Measurements from ENCODE around the gene PTPN7.

The PTPN7 gene

DNA sequence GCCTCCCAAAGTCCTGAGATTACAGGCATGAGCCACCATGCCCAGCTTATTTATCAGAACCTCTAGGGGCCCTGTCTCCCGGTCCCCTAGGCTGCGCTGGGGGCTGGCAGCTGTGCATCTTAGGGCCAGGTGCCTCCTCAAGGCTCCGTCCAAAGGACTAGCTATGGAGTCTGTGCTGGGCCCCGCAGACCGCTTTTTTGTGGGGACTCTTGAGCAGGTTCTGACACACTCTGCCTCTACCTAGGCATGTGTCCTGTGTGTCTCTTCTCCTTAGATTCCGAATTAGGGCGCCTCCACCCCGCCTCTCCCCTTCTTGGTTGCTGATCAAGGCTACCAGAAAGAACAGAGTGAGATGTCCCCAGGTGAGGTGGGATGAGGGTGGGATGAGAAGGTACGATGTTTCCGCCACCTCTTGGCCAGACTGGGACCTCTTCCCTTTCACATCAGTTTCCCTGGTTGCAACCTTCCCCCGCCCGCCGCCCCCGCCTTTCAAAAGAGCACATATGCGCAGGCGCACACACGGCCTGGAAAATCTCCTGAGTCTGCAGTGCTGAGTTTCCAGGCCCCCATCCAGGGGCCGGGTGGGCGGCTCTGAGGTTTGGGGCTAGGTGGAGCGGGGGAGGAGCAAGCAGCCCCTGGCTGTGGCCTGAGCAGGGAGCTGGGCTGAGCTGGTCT, 5.0 kb upstream of the PTPN7 start:
- DNase-seq, result no peak

DNA sequence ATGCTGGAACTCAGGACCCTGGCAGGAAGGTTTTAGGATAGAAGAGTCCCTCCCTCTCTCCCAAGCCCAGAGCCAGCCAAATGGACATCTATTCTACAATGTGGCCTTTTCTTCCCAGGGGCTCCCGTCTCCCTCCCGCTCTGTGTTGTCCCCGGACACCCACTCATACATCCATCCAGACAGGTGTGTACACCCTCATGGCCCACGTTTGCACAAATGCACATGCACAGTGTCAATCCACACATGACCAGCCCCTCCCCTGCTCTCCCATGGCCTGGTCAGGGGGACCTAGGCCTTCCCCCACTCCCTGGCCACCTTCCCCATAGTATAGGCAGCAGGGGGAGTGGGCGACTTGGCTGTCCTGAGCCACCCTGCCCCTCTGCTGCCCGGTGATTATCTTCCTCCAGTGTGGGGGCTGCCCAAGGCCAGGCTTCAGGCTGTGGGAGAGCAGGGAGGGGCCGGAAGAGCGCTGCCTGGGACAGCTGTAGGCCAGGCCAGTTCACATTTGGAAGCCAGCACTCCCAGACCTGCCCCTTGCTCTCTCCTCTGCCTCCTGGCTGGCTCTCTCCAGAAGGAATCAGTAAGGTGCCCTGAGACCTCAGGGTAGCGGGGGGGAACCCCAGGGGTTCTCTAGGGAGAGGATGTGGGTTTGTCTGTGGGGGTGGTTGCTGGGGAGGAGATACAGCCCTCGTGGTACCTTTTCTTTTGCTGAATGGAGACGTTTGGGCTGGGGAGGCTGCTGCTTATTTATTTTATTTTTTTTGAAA, 4.1 kb upstream of the PTPN7 start:
- no peak for DNase-seq

DNA sequence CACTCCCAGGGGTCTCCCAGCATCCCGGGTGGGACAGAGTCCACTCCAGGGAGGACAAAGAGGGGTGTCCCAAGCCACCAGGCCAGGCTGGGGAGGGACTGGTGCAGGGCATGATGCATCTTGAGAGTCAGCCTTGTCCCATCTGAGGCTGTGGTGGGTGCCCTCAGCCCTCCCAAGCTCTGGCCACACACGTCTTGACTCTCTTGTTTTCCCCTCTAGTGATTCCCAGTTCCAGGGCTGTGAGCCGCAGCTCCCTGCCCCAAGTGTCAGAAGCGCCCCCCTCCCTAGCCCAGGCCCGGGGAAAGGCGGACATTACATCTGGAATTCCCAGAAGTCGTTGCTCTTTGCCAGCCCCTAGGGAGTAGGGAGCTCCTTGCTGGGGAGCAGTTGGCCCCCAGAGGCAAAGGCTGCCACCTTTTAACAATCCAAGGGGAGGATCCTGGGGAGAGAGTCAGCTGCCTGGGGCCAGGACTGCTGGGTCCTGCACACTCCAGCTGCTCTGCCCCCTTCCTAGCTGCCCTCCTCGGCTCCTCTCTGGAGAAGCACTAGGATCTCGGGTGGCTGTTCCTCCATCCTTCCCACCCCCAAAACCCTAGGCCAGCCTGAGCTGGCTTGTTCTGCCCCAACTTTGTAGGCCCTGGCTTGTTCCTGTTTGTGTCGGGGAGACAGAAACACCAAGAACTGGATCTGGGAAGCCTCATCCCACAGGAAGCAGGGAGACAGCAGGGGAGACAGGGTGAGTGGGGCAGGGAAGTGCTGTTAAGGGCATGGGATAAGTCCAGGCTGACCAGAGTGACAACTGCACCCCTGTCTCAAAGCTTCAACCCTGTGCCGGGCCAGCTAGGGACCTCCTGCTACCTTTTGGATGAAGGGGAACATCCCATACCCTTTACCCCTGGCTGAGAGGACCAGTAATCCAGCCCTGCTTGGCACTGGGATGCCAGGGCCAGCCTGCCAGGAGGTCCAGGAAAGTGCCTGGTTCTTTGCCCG, 3.2 kb upstream of the PTPN7 start:
- DNase-seq, result no peak

DNA sequence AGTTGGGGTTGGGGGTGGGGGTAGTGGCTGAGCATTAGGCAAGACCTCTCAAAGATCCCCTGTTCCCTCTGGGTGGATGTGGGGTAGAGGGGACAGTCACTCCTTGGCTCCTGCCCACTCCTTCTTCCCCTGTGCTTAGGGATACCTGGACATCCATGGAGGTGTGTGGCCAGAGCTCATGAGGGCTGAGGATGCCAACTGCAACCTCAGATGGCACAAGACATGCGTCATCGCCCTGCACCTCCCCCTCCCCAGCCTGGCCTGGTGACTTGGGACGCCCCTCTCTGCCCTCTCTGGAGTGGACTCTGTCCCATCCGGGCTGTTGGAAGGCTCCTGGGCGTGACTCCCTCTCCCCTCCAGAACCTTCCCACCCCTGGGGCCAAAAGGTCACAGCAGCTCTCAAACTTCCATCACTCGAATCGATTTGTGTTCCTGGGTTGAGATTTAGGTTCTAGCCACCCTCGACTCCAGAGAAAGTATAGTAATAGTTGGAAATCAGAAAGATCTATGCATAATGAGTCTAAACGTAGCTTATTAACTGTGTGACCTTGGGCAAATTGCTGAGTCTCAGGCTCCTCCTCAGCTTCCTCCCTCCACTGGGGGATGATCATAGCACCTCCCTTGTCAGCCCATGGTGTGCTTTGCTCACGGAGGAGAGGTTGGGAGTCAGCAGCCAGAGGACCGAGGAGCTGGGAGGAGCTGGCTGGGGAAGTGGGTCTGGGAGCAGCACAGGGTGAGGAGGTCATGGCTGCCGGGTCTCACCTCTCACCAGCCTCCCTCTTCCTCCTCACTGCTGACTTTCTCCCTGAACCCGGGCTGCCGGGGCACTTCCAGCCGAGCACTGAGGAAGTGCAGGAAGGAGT, 2.2 kb upstream of the PTPN7 start:
- DNase-seq, result no peak

DNA sequence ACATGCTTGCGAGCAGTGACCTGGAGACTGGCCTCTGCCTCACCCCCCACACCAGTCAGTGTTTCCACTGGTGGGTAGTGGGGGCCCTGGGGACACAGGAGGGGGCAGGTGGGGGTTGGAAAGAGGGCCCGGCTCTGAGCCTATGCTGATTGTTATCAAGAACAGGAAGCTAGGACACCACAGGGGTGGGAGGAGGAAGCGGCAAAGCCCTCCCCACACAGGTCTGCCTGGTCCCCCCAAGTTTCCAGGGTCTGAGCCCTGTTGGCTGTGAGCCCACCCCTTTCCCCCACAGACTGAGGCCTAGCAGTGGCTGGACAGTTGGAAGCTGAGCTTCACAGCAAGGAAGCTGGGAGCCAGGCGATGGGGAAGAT, 1.6 kb upstream of the PTPN7 start:
- DNase-seq, result no peak

DNA sequence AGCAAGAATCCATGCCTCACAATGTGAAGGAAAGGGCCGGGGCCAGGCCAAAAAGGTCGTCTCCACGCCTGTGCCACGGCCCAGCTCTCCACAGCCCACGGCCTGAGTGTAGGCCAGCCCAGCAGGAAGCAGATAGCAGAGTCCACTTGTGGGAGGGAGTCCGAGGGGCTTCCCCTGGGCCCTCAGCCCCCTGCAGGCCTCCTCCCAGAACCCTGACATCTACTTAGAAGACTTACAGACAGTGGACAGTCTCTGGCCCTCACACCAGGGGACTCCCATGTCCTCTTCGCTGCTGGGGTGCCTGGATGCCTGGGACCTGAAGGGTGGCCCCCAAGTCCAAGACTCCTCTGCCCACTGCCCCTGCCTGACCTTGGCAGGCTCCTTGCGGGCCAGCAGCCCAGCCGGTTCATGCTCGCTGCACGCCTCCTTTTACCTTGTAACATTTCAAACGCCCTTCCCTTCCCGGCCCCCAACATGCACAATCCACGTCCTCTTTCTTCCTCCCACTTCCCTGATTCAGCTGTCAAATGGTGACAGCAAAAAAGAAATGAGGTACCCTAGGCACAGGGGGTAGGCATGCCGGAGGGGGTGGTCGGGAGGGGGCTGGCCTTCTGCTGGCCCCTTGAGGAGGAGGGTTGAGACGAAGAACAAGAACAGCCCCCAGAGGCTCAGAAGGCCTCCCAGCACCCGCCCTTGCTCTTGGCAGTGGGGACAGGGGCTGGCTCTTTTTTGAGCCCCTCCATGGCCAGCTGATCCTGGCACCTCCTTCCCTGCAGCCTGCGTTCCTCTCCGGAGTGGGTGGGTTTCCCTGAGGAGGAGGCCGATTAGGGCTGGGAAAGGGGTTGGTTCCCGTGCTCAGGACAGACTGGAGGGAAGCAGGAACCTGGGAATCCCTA, 997 bp upstream of the PTPN7 start:
- no peak for DNase-seq

DNA sequence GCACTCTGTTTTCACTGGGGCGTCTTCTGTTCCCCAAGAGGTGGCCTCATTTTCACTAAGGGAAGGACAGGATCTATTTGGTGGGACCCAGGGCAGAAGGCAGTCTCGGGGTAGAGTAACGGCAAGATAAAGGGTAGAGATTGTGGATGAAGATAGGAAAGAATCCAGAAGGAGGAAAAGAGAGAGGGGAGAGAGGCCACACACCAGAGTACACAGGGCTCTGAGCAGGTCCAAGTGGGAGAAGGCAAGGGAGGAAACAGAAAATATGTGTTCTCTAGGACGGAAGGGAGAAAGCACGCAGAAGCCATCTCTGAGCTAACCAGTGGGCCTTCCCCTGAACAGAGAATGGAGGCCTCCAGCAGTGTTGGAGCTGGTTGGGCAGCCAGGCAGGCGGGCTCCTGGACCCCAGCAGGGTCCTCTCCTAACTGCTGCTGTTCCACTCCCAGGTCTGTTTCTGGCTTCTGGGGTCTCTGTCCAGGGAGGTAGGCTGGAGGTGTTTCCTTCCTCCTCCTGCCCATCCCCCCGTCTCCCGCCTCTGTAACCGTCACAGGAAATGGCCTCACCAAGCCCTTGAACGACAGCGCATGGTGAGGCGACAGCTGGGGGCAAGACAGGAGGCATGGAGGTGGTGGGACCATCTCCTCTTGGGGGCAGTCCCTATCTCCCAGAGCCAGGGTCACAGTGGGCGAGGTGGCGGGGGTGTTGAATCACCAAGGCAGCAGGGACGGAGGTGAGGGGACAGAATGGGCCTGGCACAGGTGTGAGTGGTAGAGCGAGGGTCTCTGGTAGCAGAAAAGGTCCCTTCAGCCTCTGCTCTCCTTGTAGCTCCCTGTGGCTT, 649 bp downstream of the PTPN7 start:
- no peak for DNase-seq

DNA sequence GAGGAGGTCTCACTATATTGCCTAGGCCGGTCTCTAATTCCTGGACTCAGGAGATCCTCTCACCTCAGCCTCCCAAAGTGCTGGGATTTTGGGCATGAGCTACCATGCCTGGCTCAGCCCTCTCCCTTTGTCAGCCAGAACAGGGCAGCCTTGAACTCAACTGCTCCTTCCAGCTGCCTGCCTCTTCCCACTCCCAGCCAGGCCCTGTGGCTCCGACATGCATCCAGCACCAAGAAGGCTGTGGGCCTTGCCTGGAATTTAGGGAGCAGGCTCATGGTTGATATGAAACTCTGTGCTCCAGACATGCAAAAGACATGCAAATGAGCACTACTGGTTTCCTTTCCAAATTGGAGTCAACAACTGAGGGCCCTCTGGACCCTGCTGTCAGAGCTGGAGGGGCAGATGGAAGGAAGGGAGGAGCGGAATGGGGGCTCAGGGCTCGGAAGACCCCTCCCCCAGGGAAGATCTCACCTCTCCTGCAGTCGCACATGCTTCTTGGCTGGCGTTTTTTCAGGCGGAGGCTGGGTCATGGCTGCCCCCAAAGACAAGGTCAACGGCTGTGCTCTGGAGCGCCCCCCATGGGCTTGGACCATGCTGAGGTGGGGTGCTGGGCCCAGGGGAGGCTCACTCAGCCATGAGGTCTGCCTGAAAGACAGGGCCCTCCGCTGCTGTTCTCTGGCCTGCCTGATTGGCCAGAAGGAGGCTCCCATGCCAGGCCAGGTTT, 1.4 kb downstream of the PTPN7 start:
- DNase-seq, result no peak

DNA sequence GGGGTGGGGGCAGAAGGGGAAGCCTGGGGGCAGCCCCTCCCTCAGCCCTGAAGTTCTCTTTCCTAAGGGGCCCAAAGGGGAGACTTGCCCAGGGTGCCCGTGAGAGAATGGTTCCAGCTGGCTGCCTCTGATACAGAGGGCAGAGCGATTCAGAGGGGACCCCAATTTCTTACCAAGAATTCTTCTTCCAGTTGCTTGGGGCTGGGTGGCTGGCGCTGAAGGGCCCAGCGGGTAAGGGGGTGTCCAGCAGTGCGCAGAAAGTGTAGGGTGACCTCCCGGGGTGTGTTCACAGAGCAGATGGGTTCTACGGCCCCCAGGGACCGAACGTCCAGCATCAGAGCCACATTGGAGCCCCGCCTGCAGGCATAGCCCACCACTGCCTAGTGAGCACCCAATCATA, 2.5 kb downstream of the PTPN7 start:
- DNase-seq, result no peak

DNA sequence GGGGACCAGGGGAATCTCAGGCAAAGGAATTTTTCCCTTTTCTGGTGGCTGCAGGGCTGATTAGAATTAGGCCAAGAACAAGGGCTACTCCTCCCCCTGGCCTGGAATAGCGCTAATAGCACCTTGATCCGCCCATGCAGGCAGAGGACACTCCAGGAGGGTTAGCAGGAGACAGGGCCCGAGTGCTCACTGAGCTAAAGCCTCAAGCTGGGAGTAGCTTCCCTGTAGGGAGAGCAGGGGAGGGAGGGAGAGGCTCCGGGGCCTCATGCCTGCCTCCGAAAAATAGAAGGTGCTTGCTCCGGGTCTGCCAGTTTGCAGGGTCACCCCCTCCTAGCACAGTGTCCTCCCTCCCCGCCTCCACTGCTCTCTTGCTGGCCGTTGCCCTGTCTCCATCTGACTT, 3.8 kb downstream of the PTPN7 start:
- no peak for DNase-seq

DNA sequence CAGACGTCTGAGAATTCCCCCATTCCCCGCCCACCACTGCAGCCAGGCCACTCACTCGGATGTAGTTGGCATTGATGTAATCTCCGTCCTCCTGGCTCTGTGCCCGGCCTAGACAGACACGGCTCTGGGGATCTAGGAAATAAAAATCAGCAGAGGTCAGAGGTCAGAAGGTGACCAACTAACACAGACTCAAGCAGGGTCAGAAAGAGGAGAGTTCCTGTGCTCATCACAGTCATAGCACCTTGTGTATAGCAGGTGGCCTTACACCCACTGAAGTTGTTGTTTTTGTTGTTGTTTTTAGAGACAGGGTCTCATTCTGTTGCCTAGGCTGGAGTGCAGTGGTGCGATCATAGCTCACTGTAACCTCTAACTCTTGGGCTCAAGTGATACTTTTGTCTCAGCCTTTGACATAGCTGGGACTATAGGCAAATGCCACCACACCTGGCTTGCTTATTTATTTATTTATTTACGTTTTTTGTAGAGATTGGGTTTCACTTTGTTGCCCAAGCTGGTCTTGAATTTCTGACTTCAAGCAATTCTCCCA, 4.9 kb downstream of the PTPN7 start:
- no peak for DNase-seq

DNA sequence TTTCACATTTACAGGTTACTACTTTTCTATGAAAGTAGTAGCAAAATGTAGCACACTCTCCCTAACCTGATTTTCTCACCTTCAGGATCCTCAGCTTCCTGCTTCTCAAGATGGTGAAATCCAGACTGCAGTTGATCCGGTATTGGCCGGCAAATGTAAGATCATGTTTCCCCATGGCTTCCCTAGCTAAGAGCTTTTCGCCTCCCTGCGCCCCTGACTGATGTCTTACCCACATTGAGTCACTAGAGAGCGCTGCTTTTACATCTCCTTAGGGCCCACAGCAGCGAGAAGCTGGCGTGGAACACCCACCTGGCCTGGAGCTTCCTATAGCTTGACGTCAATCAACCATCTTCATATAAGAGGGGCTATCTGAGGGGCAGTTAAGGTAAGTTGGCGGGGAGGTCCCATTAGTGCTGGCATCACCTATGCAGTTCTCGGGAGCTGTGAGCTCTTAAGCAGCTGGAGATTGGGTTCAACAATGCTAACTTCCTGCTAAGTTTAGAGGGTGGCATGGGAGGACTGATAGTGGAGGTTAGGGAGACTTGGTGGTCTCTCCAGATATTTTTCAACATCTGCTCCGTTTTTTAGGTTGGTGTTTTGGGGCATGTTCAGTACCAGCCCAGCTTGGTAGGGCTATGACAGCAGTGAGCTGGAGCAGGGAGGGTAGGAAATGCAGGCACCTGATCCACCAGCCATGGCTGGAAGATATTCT, 5.5 kb downstream of the PTPN7 start:
- DNase-seq, result no peak

DNA sequence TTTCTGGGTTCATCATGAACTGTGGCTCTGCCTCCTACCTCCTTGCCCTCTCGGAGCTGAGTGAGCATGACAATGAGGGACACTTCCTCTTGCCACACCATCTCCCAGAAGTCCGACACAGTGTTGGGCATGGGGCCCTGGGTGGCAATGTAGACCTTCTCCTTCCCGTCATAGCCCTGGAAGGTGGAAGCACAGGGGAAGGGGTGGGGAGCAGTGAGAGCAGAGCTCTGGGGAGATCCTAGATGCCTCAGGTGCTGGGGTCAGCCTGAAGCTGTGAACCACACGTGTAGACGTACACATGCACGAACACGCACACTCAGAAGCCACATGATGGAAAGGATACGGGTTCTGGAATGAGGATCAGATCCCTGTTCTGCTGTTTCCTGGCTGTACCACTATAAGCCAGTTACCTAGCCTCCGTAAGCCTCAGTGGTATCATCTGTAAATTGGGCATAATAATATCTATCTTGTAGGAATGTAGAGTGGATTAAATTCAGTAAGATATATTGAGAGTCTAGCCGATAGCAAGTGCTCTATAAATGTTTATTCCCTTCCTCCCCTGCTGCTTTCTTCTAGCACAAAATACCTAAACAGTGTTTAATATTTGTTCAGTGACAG, 6.1 kb downstream of the PTPN7 start:
- DNase-seq, result no peak

DNA sequence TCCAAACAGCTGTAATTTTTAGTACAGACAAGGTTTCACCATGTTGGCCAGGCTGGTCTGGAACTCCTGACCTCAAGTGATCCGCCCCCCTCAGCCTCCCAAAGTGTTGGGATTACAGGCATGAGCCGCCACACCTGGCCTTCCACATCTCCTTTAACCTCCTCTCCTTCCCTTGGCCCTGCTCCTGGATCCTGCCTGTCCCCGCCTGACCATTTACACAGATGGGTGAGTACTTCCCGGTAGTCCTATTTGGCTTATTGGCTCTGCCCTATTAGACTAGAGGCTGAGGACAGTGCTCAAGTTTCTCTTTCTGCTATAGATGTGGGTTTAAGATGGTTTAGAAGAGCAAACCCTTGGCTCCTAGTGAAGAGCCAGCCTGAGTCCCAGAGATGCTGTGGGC, 7.1 kb downstream of the PTPN7 start:
- no peak for DNase-seq

DNA sequence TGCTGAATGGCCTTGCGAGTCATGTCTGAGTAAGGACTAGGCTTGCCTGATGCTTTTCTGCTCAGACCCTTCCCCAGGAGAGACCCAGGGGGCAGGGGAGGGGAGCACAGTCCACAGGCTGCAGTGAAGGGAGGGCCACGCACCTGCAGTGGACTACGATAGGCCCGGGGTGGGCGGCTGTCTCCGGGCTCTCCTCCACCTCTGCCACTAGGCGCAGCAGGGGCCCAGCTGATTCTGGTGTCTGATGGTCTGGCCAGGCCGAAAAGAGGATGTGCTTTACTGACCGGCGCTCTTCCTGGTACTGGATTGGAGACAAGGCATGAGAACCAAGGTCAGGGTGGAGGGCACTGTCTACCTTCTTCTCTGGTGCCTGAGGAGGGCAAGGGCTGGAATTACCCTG, 8.0 kb downstream of the PTPN7 start:
- DNase-seq, result no peak

DNA sequence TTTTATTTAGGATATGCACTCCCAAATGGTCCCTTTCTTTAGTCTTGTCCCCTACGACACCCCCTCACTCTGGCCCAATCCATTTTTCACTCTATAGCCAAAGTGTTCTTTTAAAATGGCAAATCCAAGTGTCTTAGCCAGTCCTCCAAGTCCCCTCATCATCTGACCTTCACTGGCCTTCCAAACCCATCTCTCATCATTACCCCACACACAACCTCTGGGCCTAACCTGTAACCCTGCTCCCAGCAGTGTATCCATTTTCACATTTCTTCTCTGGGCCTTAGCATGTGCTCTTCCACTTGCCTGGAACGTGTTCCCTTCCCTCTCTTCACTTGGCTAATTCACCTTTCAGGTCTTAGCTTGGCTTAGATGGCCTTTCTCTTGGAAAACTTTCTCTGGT, 9.4 kb downstream of the PTPN7 start:
- no peak for DNase-seq

DNA sequence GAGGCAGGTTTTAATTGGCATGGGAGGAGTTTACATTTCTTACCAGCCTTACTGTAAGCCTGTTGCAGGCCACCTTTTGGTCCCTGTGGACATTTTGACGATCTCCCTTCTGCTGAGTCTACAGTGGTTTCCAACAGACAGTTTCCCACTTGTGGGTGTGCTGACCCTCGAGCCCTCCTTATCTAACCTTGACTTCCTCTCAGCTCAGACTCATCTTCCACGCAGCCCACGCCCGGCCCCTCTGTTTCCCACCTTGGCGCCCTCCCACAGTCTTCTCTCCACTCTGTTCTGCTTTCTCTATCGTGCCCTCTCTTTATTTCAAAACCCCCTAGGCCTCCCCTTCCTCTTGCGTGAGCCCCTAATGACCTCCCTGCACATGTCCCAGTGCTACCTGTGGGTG, 9.8 kb downstream of the PTPN7 start:
- no peak for DNase-seq

DNA sequence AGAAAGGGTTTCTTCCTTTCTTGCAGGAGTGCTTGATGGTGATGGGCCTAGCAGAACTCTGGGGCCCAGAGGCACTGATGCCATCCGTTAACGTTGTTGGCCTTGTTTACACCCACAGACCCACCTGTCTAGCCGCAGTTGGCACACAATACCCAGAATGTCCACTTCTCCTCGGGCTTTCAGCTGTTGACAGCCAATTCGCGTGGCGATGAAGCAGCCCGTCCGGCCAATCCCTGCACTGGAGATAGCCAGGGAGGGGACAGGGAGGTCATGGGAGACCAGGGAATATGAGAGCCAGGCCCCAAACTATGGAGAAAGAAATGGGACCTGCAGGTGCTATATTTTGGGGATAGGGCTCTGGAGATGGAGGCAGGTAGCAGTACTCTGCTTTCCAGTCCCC, 10.2 kb downstream of the PTPN7 start:
- DNase-seq, result no peak

All from NCI-H748 treated with DMSO at 0.1 percent for 48 hours (cell line).